ENCODE results near the gene CLCN6.

CLCN6 gene

GRCh38 chr1:11780380-11781147 is 25.4 kb upstream of the CLCN6 start:
- FAIRE-seq = no peak

DNA sequence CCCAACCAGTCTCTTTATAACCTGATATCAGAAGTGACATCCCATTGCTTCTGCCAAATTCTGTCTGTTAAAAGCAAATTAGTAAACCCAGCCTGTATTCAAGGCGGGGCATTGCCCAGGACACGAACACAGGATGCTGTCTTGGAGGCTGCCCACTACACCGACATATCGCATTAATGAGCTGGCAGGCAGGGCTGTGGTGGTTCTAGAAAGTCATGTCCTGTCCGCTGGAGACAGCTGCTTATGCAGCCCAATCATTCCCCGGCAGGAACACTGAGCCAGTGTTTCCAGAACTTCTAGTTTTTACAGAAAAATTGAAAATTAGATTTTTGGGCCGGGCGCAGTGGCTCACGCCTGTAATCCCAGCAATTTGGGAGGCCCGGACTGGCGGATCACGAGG is 24.7 kb upstream of the CLCN6 start:
- no peak for FAIRE-seq

- no peak for FAIRE-seq
Observed at GRCh38 chr1:11782127-11782708, 23.8 kb upstream of the CLCN6 start.

DNA sequence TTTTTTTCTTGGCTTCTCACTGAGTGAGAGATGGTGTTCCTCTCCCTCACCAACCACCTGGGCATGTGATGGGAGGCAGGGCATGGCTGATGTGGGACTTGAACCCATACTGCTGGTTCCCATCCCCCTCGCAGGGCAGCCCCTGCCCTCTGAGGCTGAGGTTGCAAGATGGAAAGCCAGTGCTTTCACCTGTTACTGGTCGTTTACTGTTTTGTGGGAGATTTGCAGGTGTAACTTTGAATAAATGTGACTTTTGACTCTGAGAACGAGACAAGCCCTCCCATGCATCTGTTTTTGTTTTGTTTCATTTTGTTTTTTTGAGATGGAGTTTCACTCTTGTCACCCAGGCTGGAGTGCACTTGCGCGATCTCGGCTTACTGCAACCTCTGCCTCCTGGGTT is 22.4 kb upstream of the CLCN6 start:
- no peak for FAIRE-seq

GRCh38 chr1:11784256-11784992 is 21.6 kb upstream of the CLCN6 start:
- FAIRE-seq = no peak

GRCh38 chr1:11784993-11785769 is 20.8 kb upstream of the CLCN6 start:
- FAIRE-seq = no peak

DNA sequence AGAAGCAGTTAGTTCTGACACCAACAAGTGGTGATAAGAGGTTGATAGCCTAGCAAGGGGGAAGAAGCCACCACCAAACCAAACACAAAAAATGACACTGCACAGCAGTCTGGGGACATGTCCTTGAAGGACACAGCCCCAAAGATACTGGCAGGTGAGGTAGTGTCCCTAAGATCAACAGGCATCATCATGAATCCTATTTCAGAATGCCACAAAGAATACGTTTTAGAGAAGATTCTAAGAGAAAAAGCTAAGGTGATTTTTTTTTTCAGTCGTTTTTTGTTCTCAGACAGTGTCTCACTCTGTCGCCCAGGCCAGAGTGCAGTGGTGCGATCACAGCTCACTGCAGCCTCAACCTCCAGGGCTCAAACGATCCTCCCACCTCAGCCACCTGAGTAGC is 19.8 kb upstream of the CLCN6 start:
- no peak for FAIRE-seq

DNA sequence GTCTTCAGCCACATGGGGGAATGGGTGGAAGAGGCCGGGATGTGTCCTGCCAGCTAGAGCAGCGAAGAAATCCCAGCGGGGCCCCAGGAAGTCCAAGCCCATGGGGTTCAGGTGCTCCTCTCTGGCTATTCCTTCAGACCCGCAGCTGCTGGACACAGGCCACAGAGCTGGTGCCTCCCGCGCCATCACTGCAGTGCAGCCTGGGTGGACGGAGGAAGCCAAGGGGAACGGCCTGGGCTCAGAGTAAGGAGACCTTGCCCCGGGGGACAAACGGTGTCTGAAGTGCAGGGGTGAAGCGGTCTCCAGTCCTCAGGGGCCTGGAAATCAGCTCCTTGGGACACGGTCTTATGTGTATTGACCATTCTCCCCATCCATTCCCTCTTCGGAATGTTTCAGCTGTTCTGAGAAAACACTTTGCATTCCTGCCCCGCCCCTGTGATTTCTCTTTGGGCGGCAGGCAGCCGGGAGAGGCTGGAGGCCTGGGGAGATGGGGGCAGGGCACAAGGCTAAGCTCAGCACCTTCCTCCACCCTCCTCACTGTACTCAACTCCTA is 18.7 kb upstream of the CLCN6 start:
- FAIRE-seq = no peak

DNA sequence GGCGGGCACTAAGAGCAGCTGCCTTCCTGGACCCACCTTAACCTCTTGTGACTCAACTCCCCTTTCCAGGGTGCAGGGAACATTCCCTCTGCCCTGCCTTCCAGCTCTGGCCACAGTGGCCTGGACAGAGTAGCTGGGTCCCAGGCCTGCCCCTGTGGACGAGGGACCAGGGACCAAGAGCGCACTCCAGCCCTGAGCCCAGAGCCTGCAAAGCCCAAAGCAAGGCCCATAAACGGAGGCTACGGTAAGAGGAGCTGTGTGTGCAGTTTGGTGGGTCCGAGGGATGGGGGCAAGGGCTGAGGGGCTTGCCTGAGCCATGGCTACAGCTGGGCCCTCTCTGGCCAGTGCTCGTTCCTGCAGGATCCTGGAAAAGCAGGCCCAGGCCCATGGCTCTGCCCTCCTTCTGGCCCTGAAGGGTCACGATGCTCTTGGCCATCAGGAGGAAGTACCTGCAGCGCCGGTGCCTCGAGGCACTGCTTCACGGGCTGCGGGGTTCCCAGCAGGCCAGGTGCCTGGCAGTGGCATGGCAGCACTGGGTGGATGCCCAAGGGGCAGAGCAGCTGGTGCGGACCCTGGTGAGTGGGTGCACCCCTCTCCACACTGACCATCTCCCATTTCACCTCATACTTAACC is 18.1 kb upstream of the CLCN6 start:
- FAIRE-seq = no peak

DNA sequence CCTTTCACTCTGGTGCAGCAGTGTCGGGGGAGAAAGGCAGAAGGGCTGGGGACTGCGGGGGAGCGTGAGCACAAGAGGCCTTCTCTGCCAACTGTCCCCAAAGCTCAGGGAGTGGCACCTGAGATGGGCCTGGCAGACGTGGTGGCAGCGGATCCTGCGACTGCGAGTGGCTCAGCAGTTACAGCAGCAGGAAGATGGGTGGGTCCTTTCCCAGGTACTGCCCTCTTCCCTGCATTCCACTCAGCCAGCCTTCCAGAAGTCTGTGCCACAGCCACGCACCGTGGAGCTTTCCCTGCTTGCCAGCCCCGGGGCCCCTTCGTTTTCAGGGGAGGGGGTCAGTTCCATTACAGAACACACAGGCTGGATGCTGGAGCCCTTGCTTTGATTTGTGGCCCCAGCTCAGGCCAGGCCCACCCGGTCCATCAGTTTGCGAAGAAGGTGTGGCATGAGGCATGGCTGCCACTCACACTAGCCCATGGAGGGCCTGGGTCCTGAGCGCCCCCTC is 17.4 kb upstream of the CLCN6 start:
- FAIRE-seq = no peak

DNA sequence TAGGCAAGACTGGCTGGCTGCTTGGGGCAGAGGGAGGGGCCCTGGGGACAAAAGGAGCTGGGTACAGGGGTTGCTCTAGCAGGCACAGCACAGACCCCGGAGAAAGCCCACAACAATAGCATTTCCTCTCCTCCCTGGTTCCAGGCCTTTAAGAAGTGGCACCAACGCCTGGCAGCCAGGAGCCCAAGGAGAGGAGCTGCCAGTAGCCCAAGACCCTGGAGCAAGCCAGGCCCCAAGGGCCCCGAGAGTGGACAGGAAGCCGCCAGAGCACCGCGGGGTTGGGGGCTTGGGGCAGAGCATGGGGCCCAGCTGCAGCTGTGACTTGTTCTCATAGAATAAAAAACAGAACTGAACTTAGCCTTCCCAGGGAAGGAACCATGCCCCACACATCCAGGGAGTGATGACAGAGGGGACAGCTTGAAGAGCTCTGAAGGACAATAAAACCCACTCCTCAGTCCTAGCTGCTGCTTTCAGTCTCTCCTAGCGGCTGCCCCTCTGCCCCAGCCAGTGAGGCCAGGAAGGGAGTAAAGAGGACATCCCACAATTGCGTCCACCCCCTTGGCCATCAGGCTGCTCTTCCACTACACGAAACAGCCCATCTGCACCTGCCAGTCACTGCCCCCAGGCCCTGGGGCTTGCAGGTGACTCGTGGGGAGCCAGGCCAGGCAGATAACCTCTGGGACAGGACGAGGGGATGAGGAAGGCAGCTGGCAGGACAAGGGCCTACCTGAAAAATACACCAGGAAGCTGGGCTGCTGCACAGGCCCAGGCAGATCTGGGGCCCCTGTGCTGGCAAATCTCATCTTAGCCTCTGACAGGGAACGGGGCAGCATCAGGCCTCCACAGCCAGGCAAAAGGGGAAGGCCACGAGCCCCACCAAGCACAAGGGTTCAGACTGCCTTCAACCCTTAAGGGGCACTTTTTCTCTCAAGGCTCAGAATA is 16.6 kb upstream of the CLCN6 start:
- FAIRE-seq = no peak

- FAIRE-seq = no peak
Observed at GRCh38 chr1:11790101-11790879, 15.7 kb upstream of the CLCN6 start.

- FAIRE-seq = no peak
Observed at GRCh38 chr1:11790880-11791715, 14.9 kb upstream of the CLCN6 start.

GRCh38 chr1:11792106-11792505 is 13.9 kb upstream of the CLCN6 start:
- FAIRE-seq = no peak

GRCh38 chr1:11793819-11794218 is 12.2 kb upstream of the CLCN6 start:
- no peak for FAIRE-seq

- no peak for FAIRE-seq
Observed at GRCh38 chr1:11794446-11795237, 11.3 kb upstream of the CLCN6 start.

DNA sequence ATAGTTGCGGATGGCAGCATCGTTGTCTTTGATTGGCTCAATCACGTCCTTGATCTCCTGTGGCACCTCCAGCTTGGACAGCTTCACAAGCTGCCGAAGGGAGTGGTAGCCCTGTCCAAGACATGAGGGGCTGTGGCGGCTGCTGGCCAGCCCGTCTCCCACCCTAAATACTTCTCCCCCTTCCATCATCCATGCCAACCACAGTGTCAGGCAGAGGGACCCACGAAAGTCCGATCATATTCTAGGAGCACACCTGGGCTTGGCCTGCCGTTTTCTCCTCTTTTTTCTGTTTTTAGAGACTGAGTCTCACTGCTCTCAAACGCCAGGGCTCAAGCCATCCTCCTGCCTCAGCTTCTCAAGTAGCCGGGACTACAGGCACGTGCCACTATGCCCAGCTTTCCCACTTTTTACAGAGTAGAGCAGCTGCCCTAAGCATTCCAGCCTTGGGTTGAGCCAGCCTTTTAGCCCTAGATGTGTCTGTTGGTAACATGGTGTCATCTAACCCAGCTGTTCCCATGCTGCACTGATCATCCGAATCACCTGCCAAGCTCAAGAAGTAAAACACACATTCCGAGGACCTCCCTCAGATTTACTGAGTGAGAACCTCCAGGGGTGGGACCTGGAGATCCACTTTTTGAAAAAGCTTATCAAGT is 10.6 kb upstream of the CLCN6 start:
- FAIRE-seq = no peak

Data from islet of Langerhans (tissue), 1 donor.